Anterior cingulate cortex (tissue), 58 donors: ENCODE results near the gene CARS1.

Experiments
- DNase-seq, 58 donors: peaks; one replicate each; lab custom pipeline; 2025; lab: John Stamatoyannopoulos, UW

CARS1 gene

GRCh38 chr11:3057069-3057963 lies at the start of gene CARS1:
TSS of gene CARS1 (minus strand) at chr11:3057423. CDS start at chr11:3057367, 56 bp downstream.
- peak; percentile 43 to 97 (median 92) for DNase-seq

- no peak for DNase-seq
Measured at GRCh38 chr11:3105791-3106735, 48.8 kb upstream of the CARS1 start.

GRCh38 chr11:3104961-3105790 lies 48.0 kb upstream of the CARS1 start:
- no peak for DNase-seq

- DNase-seq: no peak
Measured at GRCh38 chr11:3104051-3104714, 47.0 kb upstream of the CARS1 start.

- DNase-seq: no peak
Measured at GRCh38 chr11:3103076-3103475, 45.9 kb upstream of the CARS1 start.

GRCh38 chr11:3102641-3102921 lies 45.4 kb upstream of the CARS1 start:
- DNase-seq: no peak

GRCh38 chr11:3101921-3102640 lies 44.9 kb upstream of the CARS1 start:
- no peak for DNase-seq

- no peak for DNase-seq
Measured at GRCh38 chr11:3099178-3099577, 42.0 kb upstream of the CARS1 start.

GRCh38 chr11:3096909-3097530 lies 39.8 kb upstream of the CARS1 start:
- no peak for DNase-seq

- peak in 2 of 58 donors; percentile 11 to 35 for DNase-seq
Measured at GRCh38 chr11:3095712-3096361, 38.6 kb upstream of the CARS1 start.

GRCh38 chr11:3094223-3094824 lies 37.1 kb upstream of the CARS1 start:
- DNase-seq: no peak

- DNase-seq: no peak
Measured at GRCh38 chr11:3093281-3094191, 36.3 kb upstream of the CARS1 start.

GRCh38 chr11:3092603-3093141 lies 35.4 kb upstream of the CARS1 start:
- no peak for DNase-seq

- DNase-seq: peak in 46 of 58 donors; percentile 8 to 70 (median 32)
Measured at GRCh38 chr11:3091846-3092602, 34.8 kb upstream of the CARS1 start.

GRCh38 chr11:3091081-3091845 lies 34.0 kb upstream of the CARS1 start:
- DNase-seq: no peak
